ENCODE measurements around the gene ATF6.

DNA sequence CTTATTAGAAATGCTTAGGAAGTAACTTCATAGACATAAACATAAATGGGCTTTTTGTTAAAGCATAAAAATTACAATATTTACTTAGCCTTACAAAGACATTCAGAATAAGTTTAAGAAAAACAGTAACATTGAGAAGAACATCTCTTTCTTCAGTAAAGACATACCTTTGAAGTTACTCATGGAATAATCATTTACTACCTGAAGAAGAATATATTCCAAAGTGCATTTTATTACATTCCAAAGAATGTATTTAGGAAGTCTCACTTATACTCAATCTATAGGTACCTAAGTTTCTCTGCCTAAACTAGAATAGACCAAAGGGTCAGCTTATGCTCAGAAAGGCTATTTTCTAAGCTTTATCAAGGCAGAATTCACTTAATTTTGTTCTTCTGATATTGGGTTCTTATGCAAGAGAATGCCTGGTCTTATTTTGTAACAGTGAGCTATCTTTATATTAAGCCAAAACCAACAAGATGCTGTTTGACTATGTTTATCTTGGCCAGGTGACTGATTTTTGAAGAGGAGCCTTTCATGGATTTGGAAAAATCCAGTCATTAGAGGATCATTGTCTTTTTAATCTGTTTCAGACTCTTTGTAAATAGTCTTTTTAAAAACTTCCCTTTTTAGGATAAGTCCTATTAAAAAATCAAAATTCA, 147.5 kb downstream of the ATF6 start:
- no peak for TF ChIP-seq EP300 (IDR thresholded peaks at IDR 0.05)
- TF ChIP-seq, protein P1, sequence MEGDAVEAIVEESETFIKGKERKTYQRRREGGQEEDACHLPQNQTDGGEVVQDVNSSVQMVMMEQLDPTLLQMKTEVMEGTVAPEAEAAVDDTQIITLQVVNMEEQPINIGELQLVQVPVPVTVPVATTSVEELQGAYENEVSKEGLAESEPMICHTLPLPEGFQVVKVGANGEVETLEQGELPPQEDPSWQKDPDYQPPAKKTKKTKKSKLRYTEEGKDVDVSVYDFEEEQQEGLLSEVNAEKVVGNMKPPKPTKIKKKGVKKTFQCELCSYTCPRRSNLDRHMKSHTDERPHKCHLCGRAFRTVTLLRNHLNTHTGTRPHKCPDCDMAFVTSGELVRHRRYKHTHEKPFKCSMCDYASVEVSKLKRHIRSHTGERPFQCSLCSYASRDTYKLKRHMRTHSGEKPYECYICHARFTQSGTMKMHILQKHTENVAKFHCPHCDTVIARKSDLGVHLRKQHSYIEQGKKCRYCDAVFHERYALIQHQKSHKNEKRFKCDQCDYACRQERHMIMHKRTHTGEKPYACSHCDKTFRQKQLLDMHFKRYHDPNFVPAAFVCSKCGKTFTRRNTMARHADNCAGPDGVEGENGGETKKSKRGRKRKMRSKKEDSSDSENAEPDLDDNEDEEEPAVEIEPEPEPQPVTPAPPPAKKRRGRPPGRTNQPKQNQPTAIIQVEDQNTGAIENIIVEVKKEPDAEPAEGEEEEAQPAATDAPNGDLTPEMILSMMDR (IDR thresholded peaks at IDR 0.05), result no peak
